Measurements from ENCODE around the gene PTMA. TPM values are rescaled to one million over a fixed set of nuclear protein-coding genes. Genes with fewer than 3 reads are reported as not detected.

Gene PTMA
- polyA plus RNA-seq, 1 of the 3 experiments (the other 2 are of a cell fraction): 767 TPM

- Histone ChIP-seq H3K4me2 (no peak overlapping the region), H4K20me1 (ENCODE audit: insufficient read depth) (no peaks in the 10 kb centered on the region), H2AFZ (ENCODE audit: low read depth) (no peak overlapping the region), H3K27me3 (ENCODE audit: insufficient read depth) (no peaks in the 10 kb centered on the region), H3K9ac (no peak overlapping the region), H3K36me3 (replicated peaks in 1 of 2; ENCODE audit: control insufficient read depth in 1 of 2, insufficient read depth in 2 of 2, low read length in 1 of 2) (no peaks in the 10 kb centered on the region), H3K9me2 (no peaks in the 10 kb centered on the region), H3K4me1 (ENCODE audit: control insufficient read depth in 1 of 2, insufficient read depth in 2 of 2, low read depth in 1 of 2, low read length in 1 of 2) (peaks cover 6 to 9% of the 10 kb centered on the region in 2 experiments; a peak in 2 of 4 replicates), H3K4me3 (ENCODE audit: low read depth in 2 of 2, low read length in 1 of 2) (no peak overlapping the region), H3F3A (replicated peaks; ENCODE audit: insufficient read depth) (no peaks in the 10 kb centered on the region), H3K27ac (ENCODE audit: low read depth in 2 of 2, low read length in 1 of 2) (no peak overlapping the region), H3K9me3 (no peaks in the 10 kb centered on the region), H3K79me2 (ENCODE audit: insufficient read depth) (no peaks in the 10 kb centered on the region)
- ChIA-PET POLR2A (no interaction called here), CTCF (interaction anchor here (1.0 kb wide), 1 partner anchor 50 kb away, joined by 3 read pairs; no protein-coding TSS in a partner anchor)
- DNase-seq: no peak
- 92% methylated on average over 27 of the region's 34 CpGs for WGBS (ENCODE audit: low lambda C conversion rate)
- TF ChIP-seq FOSL2 (IDR thresholded peaks at IDR 0.05; ENCODE audit: borderline replicate concordance, low read depth): no peak
- no peak for TF ChIP-seq MXI1 (IDR thresholded peaks at IDR 0.05; ENCODE audit: low read depth, low read length)
These were observed 45.4 kb upstream of the PTMA start for GRCh38 chr2:231662811-231663457.

- Histone ChIP-seq H3K4me2 (no peak overlapping the region), H3K9me3 (no peaks in the 10 kb centered on the region), H3K9me2 (no peaks in the 10 kb centered on the region), H3K36me3 (replicated peaks in 1 of 2; ENCODE audit: control insufficient read depth in 1 of 2, insufficient read depth in 2 of 2, low read length in 1 of 2) (no peaks in the 10 kb centered on the region), H3K9ac (no peak overlapping the region), H3K79me2 (ENCODE audit: insufficient read depth) (no peaks in the 10 kb centered on the region), H2AFZ (ENCODE audit: low read depth) (no peak overlapping the region), H3K4me3 (ENCODE audit: low read depth in 2 of 2, low read length in 1 of 2) (no peak overlapping the region), H3K27ac (ENCODE audit: low read depth in 2 of 2, low read length in 1 of 2) (no peak overlapping the region), H3F3A (replicated peaks; ENCODE audit: insufficient read depth) (no peaks in the 10 kb centered on the region), H3K27me3 (ENCODE audit: insufficient read depth) (no peaks in the 10 kb centered on the region), H3K4me1 (ENCODE audit: control insufficient read depth in 1 of 2, insufficient read depth in 2 of 2, low read depth in 1 of 2, low read length in 1 of 2) (peaks cover 6 to 9% of the 10 kb centered on the region in 2 experiments; a peak in 2 of 4 replicates), H4K20me1 (ENCODE audit: insufficient read depth) (no peaks in the 10 kb centered on the region)
- ChIA-PET POLR2A (no interaction called here), CTCF (interaction anchor here (1.0 kb wide), 1 partner anchor 50 kb away, joined by 3 read pairs; no protein-coding TSS in a partner anchor)
- TF ChIP-seq ELF1 (IDR thresholded peaks at IDR 0.05) (no peak), NFIC (IDR thresholded peaks at IDR 0.05; ENCODE audit: borderline replicate concordance) (no peak), GABPA (IDR thresholded peaks at IDR 0.05; ENCODE audit: low read depth) (no peak), RXRA (IDR thresholded peaks at IDR 0.05; ENCODE audit: borderline replicate concordance, low read depth) (no peak), EP300 (IDR thresholded peaks at IDR 0.05; ENCODE audit: borderline replicate concordance in 1 of 2, low read depth in 1 of 2, low read length in 1 of 2) (no peak), SIN3A (IDR thresholded peaks at IDR 0.05; ENCODE audit: borderline replicate concordance, low read depth, low read length) (no peak), TAF1 (IDR thresholded peaks at IDR 0.05; ENCODE audit: borderline replicate concordance, low read depth, low read length) (no peak), SMC3 (IDR thresholded peaks at IDR 0.05; ENCODE audit: low read depth, low read length) (no peak), CHD2 (IDR thresholded peaks at IDR 0.05; ENCODE audit: low read length, partially characterized antibody) (no peak), CTCF (IDR thresholded peaks at IDR 0.05) (no peak), USF2 (IDR thresholded peaks at IDR 0.05; ENCODE audit: borderline replicate concordance, low read depth, low read length) (no peak), POLR2AphosphoS5 (IDR thresholded peaks at IDR 0.05; ENCODE audit: low read depth, low read length) (no peak), ZBTB33 (IDR thresholded peaks at IDR 0.05; ENCODE audit: borderline replicate concordance, low read depth) (no peak), YY1 (IDR thresholded peaks at IDR 0.05; ENCODE audit: low read depth) (no peak), FOSL2 (IDR thresholded peaks at IDR 0.05; ENCODE audit: borderline replicate concordance, low read depth) (no peak), FOXJ3 (CRISPR knock-in tag; IDR thresholded peaks at IDR 0.05) (no peak)
- TF ChIP-seq, protein P1, sequence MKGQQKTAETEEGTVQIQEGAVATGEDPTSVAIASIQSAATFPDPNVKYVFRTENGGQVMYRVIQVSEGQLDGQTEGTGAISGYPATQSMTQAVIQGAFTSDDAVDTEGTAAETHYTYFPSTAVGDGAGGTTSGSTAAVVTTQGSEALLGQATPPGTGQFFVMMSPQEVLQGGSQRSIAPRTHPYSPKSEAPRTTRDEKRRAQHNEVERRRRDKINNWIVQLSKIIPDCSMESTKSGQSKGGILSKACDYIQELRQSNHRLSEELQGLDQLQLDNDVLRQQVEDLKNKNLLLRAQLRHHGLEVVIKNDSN (IDR thresholded peaks at IDR 0.05; ENCODE audit: borderline replicate concordance, low read depth): no peak
- 96% methylated on average over 21 of the region's 27 CpGs for WGBS (ENCODE audit: low lambda C conversion rate)
- no peak for DNase-seq
These were observed 44.7 kb upstream of the PTMA start for GRCh38 chr2:231663458-231664212.

All from SK-N-SH (cell line).